Upper lobe of right lung (tissue), 1 donor: ENCODE measurements around the gene TMEM145. TPM values are rescaled to one million over a fixed set of nuclear protein-coding genes. Genes with fewer than 3 reads are reported as not detected.

Experiments used
- ATAC-seq: fragments of 200-7000 bp; cut with Tn5 transposase; one replicate; pipeline ENCODE4 v1.9.1; 2020; ENCODE audit warnings: mild to moderate bottlenecking, moderate library complexity
- DNase-seq: peaks from one replicate; pipeline ENCODE4 v3.0.0-alpha.2; 2020
- H3K27ac ChIP-seq: fragments of 200-600 bp; one replicate; pipeline ENCODE4 v1.8.0; 2022
- H3K27me3 ChIP-seq: fragments of 200-600 bp; one replicate; pipeline ENCODE4 v1.8.0; 2022; ENCODE audit warnings: mild to moderate bottlenecking
- H3K36me3 ChIP-seq: fragments of 200-600 bp; one replicate; pipeline ENCODE4 v1.8.0; 2022
- H3K4me1 ChIP-seq: fragments of 200-600 bp; one replicate; pipeline ENCODE4 v1.8.0; 2022
- H3K4me3 ChIP-seq: fragments of 200-600 bp; one replicate; pipeline ENCODE4 v1.8.0; 2022; ENCODE audit warnings: mild to moderate bottlenecking
- H3K9me3 ChIP-seq: fragments of 200-600 bp; one replicate; pipeline ENCODE4 v1.8.0; 2022
- CTCF ChIP-seq: fragments of 200-600 bp; IDR thresholded peaks from one replicate; pipeline ENCODE4 v1.8.0; 2022; ENCODE audit warnings: antibody characterized with exemption
- intact Hi-C: fragments of 100-400 bp; cut with DNase I; formaldehyde crosslinking; loops from one replicate; pipeline ENCODE4 v1.11.0; 2022
- total RNA-seq: library from RNA; stranded (reverse); fragmentation: NEBNext Ultra II Directional; extraction: Animal tissue kit (Norgen Biotek cat#: 25700); gene quantifications from one replicate; pipeline ENCODE4 v1.2.1, GENCODE V29; 2021
- donor health status: DM: no; HTN: yes; CAD: no; lungs with severe emphysema.

The TMEM145 gene
- total RNA-seq, 1 donor from 2014 or later = 0.35 TPM

DNA sequence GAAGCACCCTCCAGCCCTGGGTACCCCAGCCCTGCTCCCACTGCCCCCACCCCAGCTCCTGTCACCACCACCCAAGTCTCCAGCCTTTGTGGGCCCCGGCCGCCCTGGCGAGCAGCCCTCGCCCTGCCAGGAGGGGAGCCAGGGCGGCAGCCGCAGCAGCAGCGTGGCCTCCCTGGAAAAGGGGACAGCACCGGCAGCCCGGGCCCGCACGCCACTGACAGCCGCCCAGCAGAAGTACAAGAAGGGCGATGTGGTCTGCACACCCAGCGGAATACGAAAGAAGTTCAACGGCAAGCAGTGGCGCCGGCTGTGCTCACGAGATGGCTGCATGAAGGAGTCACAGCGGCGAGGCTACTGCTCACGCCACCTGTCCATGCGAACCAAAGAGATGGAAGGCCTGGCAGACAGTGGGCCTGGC is 40.1 kb upstream of the TMEM145 start:
- intact Hi-C loops = no loop called here
- peaks cover 48% of the 10 kb centered on the region for H3K4me1 ChIP-seq
- ATAC-seq (no peak), DNase-seq (no peak)
- H3K27ac ChIP-seq = no peak overlapping the region
- H3K4me3 ChIP-seq = no peak overlapping the region
- H3K36me3 ChIP-seq = peaks cover 34% of the 10 kb centered on the region
- H3K9me3 ChIP-seq = no peaks in the 10 kb centered on the region
- no peak for TF ChIP-seq CTCF
- no peaks in the 10 kb centered on the region for H3K27me3 ChIP-seq

GRCh38 chr19:42273407-42274064 is 39.6 kb upstream of the TMEM145 start:
- Histone ChIP-seq H3K4me3 (no peak overlapping the region), H3K36me3 (peaks cover 34% of the 10 kb centered on the region), H3K27me3 (no peaks in the 10 kb centered on the region), H3K9me3 (no peaks in the 10 kb centered on the region), H3K27ac (no peak overlapping the region), H3K4me1 (peaks cover 53% of the 10 kb centered on the region)
- DNase-seq (peak; percentile 67), ATAC-seq (no peak)
- intact Hi-C loops = no loop called here
- no peak for TF ChIP-seq CTCF

- Histone ChIP-seq H3K4me1 (peaks cover 60% of the 10 kb centered on the region), H3K9me3 (no peaks in the 10 kb centered on the region), H3K27ac (no peak overlapping the region), H3K4me3 (no peak overlapping the region), H3K27me3 (no peaks in the 10 kb centered on the region), H3K36me3 (peaks cover 34% of the 10 kb centered on the region)
- ATAC-seq (no peak), DNase-seq (no peak)
- TF ChIP-seq CTCF = no peak
- intact Hi-C loops = no loop called here
Measured at GRCh38 chr19:42274065-42274682, 38.9 kb upstream of the TMEM145 start.

DNA sequence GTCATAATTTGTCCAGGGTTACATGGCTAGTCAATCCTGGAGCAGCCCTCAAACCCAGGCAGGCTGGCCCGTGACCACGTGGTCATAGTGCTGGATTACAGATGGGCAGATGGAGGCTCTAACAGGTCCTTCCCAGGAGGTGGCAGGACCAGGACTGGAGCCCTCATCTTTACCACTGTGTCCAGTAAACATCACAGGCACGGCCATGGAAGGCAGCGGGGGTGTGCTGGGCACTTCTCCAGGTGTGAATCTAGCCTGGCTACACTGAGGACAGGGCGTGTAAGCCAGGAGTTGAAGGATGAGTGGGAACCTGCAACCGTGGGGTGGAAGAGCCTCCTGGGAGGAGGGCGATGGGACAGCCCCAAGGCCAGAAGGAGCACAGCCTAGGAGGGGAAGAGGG is 38.0 kb upstream of the TMEM145 start:
- no peak for TF ChIP-seq CTCF
- DNase-seq (no peak), ATAC-seq (no peak)
- peaks cover 34% of the 10 kb centered on the region for H3K36me3 ChIP-seq
- H3K4me3 ChIP-seq = no peak overlapping the region
- H3K9me3 ChIP-seq = no peaks in the 10 kb centered on the region
- peaks cover 60% of the 10 kb centered on the region for H3K4me1 ChIP-seq
- intact Hi-C loops = no loop called here
- H3K27me3 ChIP-seq = no peaks in the 10 kb centered on the region
- no peak overlapping the region for H3K27ac ChIP-seq

DNA sequence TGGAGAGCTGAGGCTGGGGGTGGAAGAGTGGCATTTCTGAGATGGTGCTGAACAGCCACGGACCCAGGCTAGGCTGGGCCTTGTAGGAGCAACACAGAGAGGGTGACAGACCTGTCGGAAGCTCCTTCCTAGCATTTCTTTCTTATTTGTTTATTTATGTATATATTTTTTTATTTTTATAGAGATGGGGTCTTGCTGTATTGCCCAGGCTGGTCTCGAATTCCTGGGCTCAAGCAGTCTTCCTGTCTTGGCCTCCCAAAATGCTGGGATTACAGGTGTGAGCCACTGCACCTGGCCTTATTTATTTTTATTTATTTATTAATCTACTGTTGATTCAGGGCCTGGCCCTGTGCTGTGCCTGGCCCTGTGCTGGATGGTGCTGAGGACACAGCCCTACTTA is 37.6 kb upstream of the TMEM145 start:
- H3K27ac ChIP-seq = no peak overlapping the region

More for the DNA sequence above, 37.6 kb upstream of the TMEM145 start:
- no peak for ATAC-seq
- no peak for DNase-seq
- no peak overlapping the region for H3K4me3 ChIP-seq
- H3K4me1 ChIP-seq = peaks cover 57% of the 10 kb centered on the region
- peaks cover 34% of the 10 kb centered on the region for H3K36me3 ChIP-seq
- H3K9me3 ChIP-seq = no peaks in the 10 kb centered on the region
- no peaks in the 10 kb centered on the region for H3K27me3 ChIP-seq
- TF ChIP-seq CTCF = no peak
- intact Hi-C loops = no loop called here
